Measurements from ENCODE around the gene MEF2A. TPM values are rescaled to one million over a fixed set of nuclear protein-coding genes. Genes with fewer than 3 reads are reported as not detected.

The MEF2A gene
- total and polyA plus RNA-seq, 2 experiments from 2014 or later: 91.7 to 556 TPM

GRCh38 chr15:99562238-99562637 is 3.5 kb upstream of the MEF2A start:
- Histone ChIP-seq H3K4me1 (ENCODE audit: low read depth) (peaks cover 19% of the 10 kb centered on the region), H3K27me3 (no peaks in the 10 kb centered on the region), H3K27ac (no peak overlapping the region), H3K4me3 (no peak overlapping the region), H3K9me3 (ENCODE audit: low read depth) (no peaks in the 10 kb centered on the region), H3K36me3 (no peaks in the 10 kb centered on the region)
- DNase-seq (ENCODE audit: low read depth in 1 of 2, low spot score in 1 of 2): no peak
- no peak for TF ChIP-seq CTCF (IDR thresholded peaks at IDR 0.05; ENCODE audit: low read depth, low read length)

GRCh38 chr15:99564221-99565048 is 1.3 kb upstream of the MEF2A start:
- Histone ChIP-seq H3K27ac (peak overlapping the region; percentile 98), H3K9me3 (ENCODE audit: low read depth) (no peaks in the 10 kb centered on the region), H3K36me3 (no peaks in the 10 kb centered on the region), H3K4me1 (ENCODE audit: low read depth) (peaks cover 24% of the 10 kb centered on the region), H3K27me3 (no peaks in the 10 kb centered on the region), H3K4me3 (peak overlapping the region; percentile 84)
- no peak for TF ChIP-seq CTCF (IDR thresholded peaks at IDR 0.05; ENCODE audit: low read depth, low read length)
- peak; percentile 36 to 53 for DNase-seq (ENCODE audit: low read depth in 1 of 2, low spot score in 1 of 2)

GRCh38 chr15:99565049-99565298 is 810 bp upstream of the MEF2A start:
- no peak for DNase-seq (ENCODE audit: low read depth in 1 of 2, low spot score in 1 of 2)
- peaks cover 29% of the 10 kb centered on the region for H3K4me1 ChIP-seq (ENCODE audit: low read depth)
- H3K27me3 ChIP-seq: no peaks in the 10 kb centered on the region
- no peak for TF ChIP-seq CTCF (IDR thresholded peaks at IDR 0.05; ENCODE audit: low read depth, low read length)
- no peaks in the 10 kb centered on the region for H3K36me3 ChIP-seq
- H3K27ac ChIP-seq: peak overlapping the region; percentile 98
- H3K9me3 ChIP-seq (ENCODE audit: low read depth): no peaks in the 10 kb centered on the region
- H3K4me3 ChIP-seq: peak overlapping the region; percentile 84

- H3K4me1 ChIP-seq (ENCODE audit: low read depth): peaks cover 33% of the 10 kb centered on the region
- TF ChIP-seq CTCF (IDR thresholded peaks at IDR 0.05; ENCODE audit: low read depth, low read length): no peak
- H3K36me3 ChIP-seq: no peaks in the 10 kb centered on the region
- peak overlapping the region; percentile 98 for H3K27ac ChIP-seq
- H3K9me3 ChIP-seq (ENCODE audit: low read depth): no peaks in the 10 kb centered on the region
- H3K4me3 ChIP-seq: peak overlapping the region; percentile 84
- peak in 1 of 2 donors; percentile 45 for DNase-seq (ENCODE audit: low read depth in 1 of 2, low spot score in 1 of 2)
- no peaks in the 10 kb centered on the region for H3K27me3 ChIP-seq
Observed at GRCh38 chr15:99566157-99566897, 543 bp downstream of the MEF2A start.

GRCh38 chr15:99568625-99569352 is 3.0 kb downstream of the MEF2A start:
- H3K27me3 ChIP-seq: no peaks in the 10 kb centered on the region
- H3K27ac ChIP-seq: peak overlapping the region; percentile 98
- DNase-seq (ENCODE audit: low read depth in 1 of 2, low spot score in 1 of 2): no peak
- no peaks in the 10 kb centered on the region for H3K9me3 ChIP-seq (ENCODE audit: low read depth)
- H3K4me1 ChIP-seq (ENCODE audit: low read depth): peaks cover 34% of the 10 kb centered on the region
- no peaks in the 10 kb centered on the region for H3K36me3 ChIP-seq
- TF ChIP-seq CTCF (IDR thresholded peaks at IDR 0.05; ENCODE audit: low read depth, low read length): no peak
- peak overlapping the region; percentile 84 for H3K4me3 ChIP-seq

All from cardiac muscle cell (in vitro differentiated cells and primary cell).